RWPE2 (cell line): ENCODE measurements around the gene KCNMA1.
"Not testable (repeated sequence)": the region's sequence is repeated elsewhere in the genome, so short reads cannot be mapped to it uniquely, and the experiment has no call there.

ENCODE experiments used
- ATAC-seq: fragments of 200-7000 bp; cut with Tn5 transposase; 3 replicates; pipeline ENCODE4 v1.9.1; 2021; ENCODE audit warnings: low read depth
- DNase-seq: peaks from one replicate; pipeline ENCODE4 v3.0.0-alpha.2; 2020; ENCODE audit warnings: low spot score
- H3K27ac ChIP-seq: fragments of 450-650 bp; 2 replicates; pipeline ENCODE4 v1.5.1; 2017; ENCODE audit warnings: mild to moderate bottlenecking; ENCODE audit not compliant: poor library complexity, severe bottlenecking
- H3K27me3 ChIP-seq: fragments of 250-450 bp; sonication (Bioruptor Pico); 2 replicates; pipeline ENCODE4 v1.5.1; 2021; ENCODE audit warnings: mild to moderate bottlenecking, moderate library complexity; ENCODE audit not compliant: insufficient read depth, poor library complexity, severe bottlenecking
- H3K36me3 ChIP-seq: fragments of 250-450 bp; sonication (Bioruptor Pico); 2 replicates; pipeline ENCODE4 v1.5.1; 2020; ENCODE audit warnings: low read depth, mild to moderate bottlenecking, moderate library complexity
- H3K4me1 ChIP-seq: fragments of 250-450 bp; sonication (Bioruptor Pico); 2 replicates; pipeline ENCODE4 v1.5.1; 2021; ENCODE audit warnings: mild to moderate bottlenecking, moderate library complexity; ENCODE audit not compliant: insufficient read depth, poor library complexity, severe bottlenecking
- H3K4me3 ChIP-seq: fragments of 250-450 bp; sonication (Bioruptor Pico); 2 replicates; pipeline ENCODE4 v1.5.1; 2021; ENCODE audit warnings: mild to moderate bottlenecking, moderate library complexity; ENCODE audit not compliant: severe bottlenecking
- H3K9me3 ChIP-seq: fragments of 250-450 bp; sonication (Bioruptor Pico); 2 replicates; pipeline ENCODE4 v1.5.1; 2021; ENCODE audit warnings: mild to moderate bottlenecking, moderate library complexity; ENCODE audit not compliant: severe bottlenecking
- TF ChIP-seq, protein P1 (sequence below): fragments of 450-650 bp; IDR thresholded peaks from one replicate; pipeline ENCODE4 v1.5.1; 2017; ENCODE audit warnings: mild to moderate bottlenecking, moderate library complexity; ENCODE audit not compliant: poor library complexity, severe bottlenecking

The KCNMA1 gene

DNA sequence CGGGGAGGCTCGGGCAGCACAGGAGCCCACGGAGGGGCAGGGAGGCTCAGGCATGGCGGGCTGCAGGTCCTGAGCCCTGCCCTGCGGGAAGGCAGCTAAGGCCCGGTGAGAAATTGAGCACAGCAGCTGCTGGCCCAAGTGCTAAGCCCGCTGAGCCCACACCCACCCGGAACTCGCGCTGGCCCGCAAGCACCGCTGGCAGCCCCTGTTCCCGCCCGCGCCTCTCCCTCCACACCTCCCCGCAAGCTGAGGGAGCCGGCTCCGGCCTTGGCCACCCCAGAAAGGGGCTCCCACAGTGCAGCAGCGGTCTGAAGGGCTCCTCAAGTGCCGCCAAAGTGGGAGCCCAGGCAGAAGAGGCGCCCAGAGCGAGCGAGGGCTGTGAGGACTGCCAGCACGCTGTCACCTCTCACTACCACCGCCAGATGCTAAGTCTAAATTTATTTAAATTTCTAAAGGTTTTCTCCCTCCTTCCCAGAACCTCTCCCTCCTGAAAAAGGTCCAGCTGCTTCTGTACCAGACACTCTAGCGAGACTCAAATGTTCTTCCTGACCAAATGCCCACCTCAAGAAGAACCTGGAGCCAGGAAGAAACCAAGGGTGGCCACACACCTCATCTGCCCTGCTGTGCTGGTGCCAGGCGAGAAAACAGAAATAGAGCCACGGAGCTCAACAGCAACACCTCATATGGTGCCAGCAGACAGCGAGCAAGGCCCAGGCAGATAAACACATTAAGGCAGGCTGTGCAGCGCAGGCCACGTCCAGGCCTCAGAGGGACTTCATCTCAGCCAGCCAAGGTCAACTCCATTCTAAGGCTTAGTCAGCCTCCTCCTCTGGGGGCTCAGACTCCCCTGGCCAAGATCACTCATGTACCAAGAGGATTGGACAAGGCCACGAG lies 47.0 kb downstream of the KCNMA1 start:
- no peak for ATAC-seq
- Histone ChIP-seq H3K4me1 (peaks cover 32% of the 10 kb centered on the region), H3K36me3 (no peaks in the 10 kb centered on the region), H3K4me3 (no peak overlapping the region), H3K27me3 (no peaks in the 10 kb centered on the region), H3K27ac (no peak overlapping the region), H3K9me3 (no peaks in the 10 kb centered on the region)
- no peak for DNase-seq
- TF ChIP-seq, protein P1, sequence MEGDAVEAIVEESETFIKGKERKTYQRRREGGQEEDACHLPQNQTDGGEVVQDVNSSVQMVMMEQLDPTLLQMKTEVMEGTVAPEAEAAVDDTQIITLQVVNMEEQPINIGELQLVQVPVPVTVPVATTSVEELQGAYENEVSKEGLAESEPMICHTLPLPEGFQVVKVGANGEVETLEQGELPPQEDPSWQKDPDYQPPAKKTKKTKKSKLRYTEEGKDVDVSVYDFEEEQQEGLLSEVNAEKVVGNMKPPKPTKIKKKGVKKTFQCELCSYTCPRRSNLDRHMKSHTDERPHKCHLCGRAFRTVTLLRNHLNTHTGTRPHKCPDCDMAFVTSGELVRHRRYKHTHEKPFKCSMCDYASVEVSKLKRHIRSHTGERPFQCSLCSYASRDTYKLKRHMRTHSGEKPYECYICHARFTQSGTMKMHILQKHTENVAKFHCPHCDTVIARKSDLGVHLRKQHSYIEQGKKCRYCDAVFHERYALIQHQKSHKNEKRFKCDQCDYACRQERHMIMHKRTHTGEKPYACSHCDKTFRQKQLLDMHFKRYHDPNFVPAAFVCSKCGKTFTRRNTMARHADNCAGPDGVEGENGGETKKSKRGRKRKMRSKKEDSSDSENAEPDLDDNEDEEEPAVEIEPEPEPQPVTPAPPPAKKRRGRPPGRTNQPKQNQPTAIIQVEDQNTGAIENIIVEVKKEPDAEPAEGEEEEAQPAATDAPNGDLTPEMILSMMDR, result no peak

- H3K9me3 ChIP-seq, H3K4me3 ChIP-seq, ATAC-seq, H3K27ac ChIP-seq, H3K27me3 ChIP-seq, H3K36me3 ChIP-seq, DNase-seq: not testable (repeated sequence)
- H3K4me1 ChIP-seq, result peaks cover 32% of the 10 kb centered on the region
These were observed 47.9 kb downstream of the KCNMA1 start for GRCh38 chr10:77589703-77590102.

DNA sequence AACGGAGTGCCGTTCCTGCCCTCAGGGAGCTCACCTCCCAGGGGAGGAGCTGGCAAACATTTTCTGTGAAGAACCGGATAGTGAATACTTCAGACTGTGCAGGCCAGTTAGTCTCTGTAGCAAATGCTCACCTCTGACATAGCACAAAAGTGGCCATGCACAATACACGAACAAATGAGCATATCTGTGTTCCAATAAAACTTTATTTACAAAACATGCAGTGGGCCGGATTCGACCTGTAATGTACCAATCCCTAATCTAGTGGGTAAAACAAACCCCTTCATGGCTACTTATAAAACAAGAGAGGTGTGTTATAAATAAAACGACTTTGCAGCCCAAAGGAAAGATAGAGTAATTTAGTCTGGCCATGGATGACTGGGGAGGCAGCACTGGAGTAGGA lies 48.7 kb downstream of the KCNMA1 start:
- TF ChIP-seq, protein P1, result no peak
- peaks cover 32% of the 10 kb centered on the region for H3K4me1 ChIP-seq
- H3K27me3 ChIP-seq, result no peaks in the 10 kb centered on the region
- ATAC-seq (no peak), DNase-seq (no peak)
- H3K9me3 ChIP-seq, result no peaks in the 10 kb centered on the region
- H3K27ac ChIP-seq, result no peak overlapping the region
- no peaks in the 10 kb centered on the region for H3K36me3 ChIP-seq
- no peak overlapping the region for H3K4me3 ChIP-seq

- H3K4me1 ChIP-seq, result peaks cover 31% of the 10 kb centered on the region
These were observed 50.2 kb downstream of the KCNMA1 start for GRCh38 chr10:77587416-77587790.

GRCh38 chr10:77586719-77587415 lies 50.7 kb downstream of the KCNMA1 start:
- no peaks in the 10 kb centered on the region for H3K36me3 ChIP-seq
- no peak overlapping the region for H3K4me3 ChIP-seq
- no peaks in the 10 kb centered on the region for H3K27me3 ChIP-seq
- peaks cover 34% of the 10 kb centered on the region for H3K4me1 ChIP-seq
- ATAC-seq (peak; percentile 82), DNase-seq (no peak)
- H3K27ac ChIP-seq, result peak overlapping the region; percentile 30
- TF ChIP-seq, protein P1, result peak; percentile 35
- H3K9me3 ChIP-seq, result no peaks in the 10 kb centered on the region

More at GRCh38 chr10:77587416-77587790, 50.2 kb downstream of the KCNMA1 start:
- peak overlapping the region; percentile 30 for H3K27ac ChIP-seq
- TF ChIP-seq, protein P1, result peak; percentile 3
- H3K9me3 ChIP-seq, result no peaks in the 10 kb centered on the region
- no peaks in the 10 kb centered on the region for H3K36me3 ChIP-seq
- H3K27me3 ChIP-seq, result no peaks in the 10 kb centered on the region
- H3K4me3 ChIP-seq, result no peak overlapping the region
- DNase-seq (no peak), ATAC-seq (peak; percentile 16; the same call in 2 of the 3 replicates)
